CD4-positive, alpha-beta T cell treated with Interleukin-6 for 4 hours (primary cell): ENCODE results near the gene COG5.
"Not testable (repeated sequence)": the region's sequence is repeated elsewhere in the genome, so short reads cannot be mapped to it uniquely, and the experiment has no call there.

Experiments used
- DNase-seq: peaks from one replicate; pipeline ENCODE4 v3.0.0-alpha.2; 2020; ENCODE audit warnings: mixed read lengths

Gene COG5

GRCh38 chr7:107579885-107580715 is 16.4 kb upstream of the COG5 start, which contains the start of gene BCAP29:
BCAP29 (plus strand) TSS chr7:107580246; CDS start chr7:107580773, 527 bp downstream.
- peak; percentile 71 for DNase-seq

GRCh38 chr7:107579554-107579884 is 15.8 kb upstream of the COG5 start:
- DNase-seq: no peak

GRCh38 chr7:107573537-107573936 is 9.8 kb upstream of the COG5 start:
- DNase-seq: no peak

GRCh38 chr7:107570298-107570697 is 6.6 kb upstream of the COG5 start:
- DNase-seq: no peak

GRCh38 chr7:107564553-107565298 is 1.0 kb upstream of the COG5 start:
- no peak for DNase-seq

- DNase-seq: no peak
Observed at GRCh38 chr7:107563081-107563774, 492 bp downstream of the COG5 start.

- DNase-seq: peak; percentile 35
Observed at GRCh38 chr7:107560898-107561516, 2.7 kb downstream of the COG5 start.

GRCh38 chr7:107559864-107560263 is 3.9 kb downstream of the COG5 start:
- DNase-seq: no peak

- no peak for DNase-seq
Observed at GRCh38 chr7:107555893-107556292, 7.8 kb downstream of the COG5 start.

- DNase-seq: no peak
Observed at GRCh38 chr7:107551936-107552335, 11.8 kb downstream of the COG5 start.

GRCh38 chr7:107544848-107545591 is 18.7 kb downstream of the COG5 start:
- DNase-seq: no peak

- DNase-seq: no peak
Observed at GRCh38 chr7:107543338-107543993, 20.3 kb downstream of the COG5 start.

GRCh38 chr7:107538001-107538400 is 25.7 kb downstream of the COG5 start:
- no peak for DNase-seq

GRCh38 chr7:107537228-107537627 is 26.5 kb downstream of the COG5 start:
- not testable (repeated sequence) for DNase-seq

GRCh38 chr7:107534139-107534538 is 29.6 kb downstream of the COG5 start:
- DNase-seq: no peak

GRCh38 chr7:107530751-107531150 is 33.0 kb downstream of the COG5 start:
- DNase-seq: no peak

GRCh38 chr7:107528461-107528860 is 35.3 kb downstream of the COG5 start:
- DNase-seq: no peak

GRCh38 chr7:107527196-107527595 is 36.5 kb downstream of the COG5 start:
- DNase-seq: no peak

GRCh38 chr7:107526672-107527071 is 37.0 kb downstream of the COG5 start:
- no peak for DNase-seq

- no peak for DNase-seq
Observed at GRCh38 chr7:107506674-107507339, 56.9 kb downstream of the COG5 start.

- peak; percentile 22 for DNase-seq
Observed at GRCh38 chr7:107505997-107506673, 57.6 kb downstream of the COG5 start.
